ENCODE results near the gene RIN1. TPM values are rescaled to one million over a fixed set of nuclear protein-coding genes. Genes with fewer than 3 reads are reported as not detected.

The RIN1 gene
- total RNA-seq, 3 donors from 2014 or later (not counting 1 experiment from before 2014, with no cell fraction given), result 1.3 to 7.9 (median 2.5) TPM

DNA sequence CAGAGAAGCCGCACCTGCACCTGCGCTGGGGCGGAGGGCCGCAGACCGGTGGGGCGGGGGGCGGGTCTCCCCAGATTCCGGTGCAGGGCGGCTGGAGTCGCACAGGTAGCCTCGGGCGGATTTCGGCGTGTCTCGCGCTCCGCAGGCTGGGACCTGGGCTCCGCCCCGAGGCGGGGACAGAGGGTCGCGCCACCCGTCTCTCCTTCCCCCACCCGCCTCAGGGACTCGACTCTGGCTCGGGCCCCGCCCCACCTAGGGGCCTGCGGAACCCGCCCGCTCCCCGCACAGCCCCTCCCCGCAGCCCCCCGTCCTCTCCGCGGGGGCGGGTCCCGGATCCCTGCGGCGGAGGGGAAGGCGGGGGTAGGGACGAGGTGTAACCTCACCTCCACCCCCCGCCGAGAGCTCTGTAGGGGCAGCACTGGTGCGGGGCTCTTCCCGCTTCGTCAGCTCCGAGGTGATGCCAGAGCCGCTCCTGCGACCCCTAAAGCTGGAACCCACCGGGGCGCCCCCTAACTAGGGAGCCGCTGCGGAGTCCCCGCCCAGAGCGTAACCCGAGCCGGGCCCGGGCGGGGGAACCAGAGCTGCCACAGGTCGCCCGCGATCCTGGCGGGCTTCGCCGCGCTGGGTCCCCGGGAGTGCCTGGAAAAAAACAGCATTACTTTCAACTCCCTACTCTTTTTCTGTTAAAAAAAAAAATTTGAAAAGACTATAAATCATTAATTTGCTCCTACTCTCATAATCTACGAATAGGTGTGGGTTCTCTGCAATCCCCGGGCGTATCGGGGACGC lies 35.6 kb upstream of the RIN1 start, which contains the start of gene SLC29A2:
Gene SLC29A2, minus strand, starts transcription at position 134 of the 789 bp plus-strand sequence. CDS start 169 bp downstream, outside the sequence.
- no peaks in the 10 kb centered on the region for H3K4me1 Mint-ChIP-seq
- DNase-seq, result peak; percentile 31 to 85
- no peaks in the 10 kb centered on the region for H3K9me3 Mint-ChIP-seq
- Histone ChIP-seq H3K4me1 (ENCODE audit: control insufficient read depth, insufficient read depth, low read length) (peaks cover 15% of the 10 kb centered on the region), H3K4me3 (ENCODE audit: low read length) (peak within 1 kb of the TSS; percentile 70), H3K9me3 (ENCODE audit: control insufficient read depth, insufficient read depth, low read length) (no peaks in the 10 kb centered on the region), H3K27me3 (ENCODE audit: control insufficient read depth, insufficient read depth, low read length) (no peaks in the 10 kb centered on the region), H3K27ac (ENCODE audit: low read length) (peak within 1 kb of the TSS; percentile 37), H3K36me3 (ENCODE audit: control insufficient read depth, insufficient read depth, low read length) (no peaks in the 10 kb centered on the region)
- intact Hi-C loops (cut with micrococcal nuclease), result no loop called here
- TF ChIP-seq, protein P1, sequence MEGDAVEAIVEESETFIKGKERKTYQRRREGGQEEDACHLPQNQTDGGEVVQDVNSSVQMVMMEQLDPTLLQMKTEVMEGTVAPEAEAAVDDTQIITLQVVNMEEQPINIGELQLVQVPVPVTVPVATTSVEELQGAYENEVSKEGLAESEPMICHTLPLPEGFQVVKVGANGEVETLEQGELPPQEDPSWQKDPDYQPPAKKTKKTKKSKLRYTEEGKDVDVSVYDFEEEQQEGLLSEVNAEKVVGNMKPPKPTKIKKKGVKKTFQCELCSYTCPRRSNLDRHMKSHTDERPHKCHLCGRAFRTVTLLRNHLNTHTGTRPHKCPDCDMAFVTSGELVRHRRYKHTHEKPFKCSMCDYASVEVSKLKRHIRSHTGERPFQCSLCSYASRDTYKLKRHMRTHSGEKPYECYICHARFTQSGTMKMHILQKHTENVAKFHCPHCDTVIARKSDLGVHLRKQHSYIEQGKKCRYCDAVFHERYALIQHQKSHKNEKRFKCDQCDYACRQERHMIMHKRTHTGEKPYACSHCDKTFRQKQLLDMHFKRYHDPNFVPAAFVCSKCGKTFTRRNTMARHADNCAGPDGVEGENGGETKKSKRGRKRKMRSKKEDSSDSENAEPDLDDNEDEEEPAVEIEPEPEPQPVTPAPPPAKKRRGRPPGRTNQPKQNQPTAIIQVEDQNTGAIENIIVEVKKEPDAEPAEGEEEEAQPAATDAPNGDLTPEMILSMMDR (IDR thresholded peaks at IDR 0.05), result no peak
- ATAC-seq, result peak; percentile 66 to 76 (median 67)
- peak within 1 kb of the TSS; percentile 21 to 42 for H3K27ac Mint-ChIP-seq
- H3K36me3 Mint-ChIP-seq, result no peaks in the 10 kb centered on the region
- peak within 1 kb of the TSS; percentile 89 for H3K4me3 Mint-ChIP-seq
- WGBS (ENCODE audit: insufficient coverage), result under 1% methylated on average over 69 of the region's 72 CpGs
- H3K27me3 Mint-ChIP-seq (ENCODE audit: low read depth in 2 of 2), result peaks cover 0 to 10% of the 10 kb centered on the region in 2 donors

DNA sequence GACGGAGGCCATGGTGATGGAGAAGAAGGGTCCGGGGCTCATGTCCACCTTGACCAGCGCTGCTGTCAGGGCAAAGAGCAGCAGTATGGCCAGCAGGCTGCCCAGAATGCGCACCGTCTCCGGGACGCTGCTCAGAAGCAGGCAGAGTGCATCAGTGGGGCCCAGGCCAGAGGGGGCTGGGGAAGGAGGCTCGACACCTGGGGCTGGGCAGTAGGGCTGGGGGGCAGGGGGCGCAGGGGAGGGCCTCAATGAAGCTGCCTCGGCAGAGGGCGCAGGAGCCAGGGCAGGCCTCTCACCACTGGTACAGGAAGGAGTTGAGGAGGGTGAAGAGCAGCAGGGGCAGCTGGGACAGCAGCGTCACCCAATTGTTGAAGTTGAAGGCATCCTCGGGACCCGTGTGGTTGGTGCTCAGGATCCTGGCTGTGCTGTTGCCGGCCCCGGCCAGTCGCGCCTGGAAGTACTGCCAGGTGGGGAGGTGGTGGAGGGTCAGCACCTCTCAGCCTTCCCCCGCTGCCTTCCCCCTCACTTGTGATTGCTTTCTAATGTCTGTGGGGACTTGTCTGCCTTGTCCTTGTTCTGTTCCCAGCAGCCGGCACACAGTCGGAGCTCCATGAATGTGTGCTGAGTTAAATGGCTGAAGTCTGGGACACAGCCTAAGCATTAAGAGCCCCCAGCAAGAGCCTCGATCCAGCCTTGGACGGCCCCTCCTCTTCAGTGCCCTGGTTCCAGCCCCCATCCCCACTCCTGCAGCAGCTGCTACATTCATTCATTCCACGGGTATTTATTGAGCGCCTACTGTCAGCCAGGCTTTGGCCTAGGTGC lies 33.0 kb upstream of the RIN1 start:
- Histone ChIP-seq H3K36me3 (ENCODE audit: control insufficient read depth, insufficient read depth, low read length) (no peaks in the 10 kb centered on the region), H3K4me3 (ENCODE audit: low read length) (no peak overlapping the region), H3K9me3 (ENCODE audit: control insufficient read depth, insufficient read depth, low read length) (no peaks in the 10 kb centered on the region), H3K4me1 (ENCODE audit: control insufficient read depth, insufficient read depth, low read length) (peaks cover 15% of the 10 kb centered on the region), H3K27me3 (ENCODE audit: control insufficient read depth, insufficient read depth, low read length) (no peaks in the 10 kb centered on the region), H3K27ac (ENCODE audit: low read length) (no peak overlapping the region)
- Mint-ChIP-seq H3K4me3 (peak overlapping the region; percentile 17), H3K27ac (no peak overlapping the region), H3K9me3 (no peaks in the 10 kb centered on the region), H3K36me3 (no peaks in the 10 kb centered on the region), H3K4me1 (no peaks in the 10 kb centered on the region), H3K27me3 (ENCODE audit: low read depth in 2 of 2) (peaks cover 0 to 7% of the 10 kb centered on the region in 2 donors)
- 96% methylated on average over 24 of the region's 25 CpGs for WGBS (ENCODE audit: insufficient coverage)
- no peak for DNase-seq
- TF ChIP-seq, protein P1 (IDR thresholded peaks at IDR 0.05), result no peak
- no peak for ATAC-seq
- intact Hi-C loops (cut with micrococcal nuclease), result no loop called here

DNA sequence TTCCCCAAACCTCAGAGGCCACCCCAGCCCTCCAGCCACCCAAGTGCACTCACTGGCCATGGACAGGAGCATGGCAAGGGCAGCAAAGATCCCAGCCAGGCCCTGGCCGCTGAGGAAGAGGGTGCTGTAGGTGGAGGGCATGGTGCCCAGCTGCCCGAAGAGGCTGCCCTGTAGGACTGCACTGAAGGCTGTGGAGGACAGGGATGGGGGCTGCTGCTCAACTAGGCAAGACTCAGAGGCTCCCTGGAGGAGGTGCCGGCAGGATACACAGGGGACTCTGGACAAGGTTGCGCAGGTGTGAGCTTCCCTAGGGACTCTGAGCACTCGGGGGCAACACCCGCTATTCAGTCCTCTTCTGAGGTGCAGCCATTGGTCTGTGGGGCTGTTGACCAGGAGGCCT lies 32.2 kb upstream of the RIN1 start:
- 95% methylated on average over 6 of the region's 6 CpGs for WGBS (ENCODE audit: insufficient coverage)
- Mint-ChIP-seq H3K9me3 (no peaks in the 10 kb centered on the region), H3K4me1 (no peaks in the 10 kb centered on the region), H3K36me3 (no peaks in the 10 kb centered on the region), H3K27ac (no peak overlapping the region), H3K27me3 (ENCODE audit: low read depth in 2 of 2) (peaks cover 0 to 7% of the 10 kb centered on the region in 2 donors), H3K4me3 (no peak overlapping the region)
- TF ChIP-seq, protein P1 (IDR thresholded peaks at IDR 0.05), result no peak
- ATAC-seq, result no peak
- Histone ChIP-seq H3K9me3 (ENCODE audit: control insufficient read depth, insufficient read depth, low read length) (no peaks in the 10 kb centered on the region), H3K27me3 (ENCODE audit: control insufficient read depth, insufficient read depth, low read length) (no peaks in the 10 kb centered on the region), H3K27ac (ENCODE audit: low read length) (no peak overlapping the region), H3K4me1 (ENCODE audit: control insufficient read depth, insufficient read depth, low read length) (peaks cover 15% of the 10 kb centered on the region), H3K36me3 (ENCODE audit: control insufficient read depth, insufficient read depth, low read length) (no peaks in the 10 kb centered on the region), H3K4me3 (ENCODE audit: low read length) (no peak overlapping the region)
- no peak for DNase-seq
- intact Hi-C loops (cut with micrococcal nuclease), result no loop called here
